NCI-H345 (cell line): Measurements from ENCODE around the gene C5orf46.
"Not testable (repeated sequence)": the region's sequence is repeated elsewhere in the genome, so short reads cannot be mapped to it uniquely, and the experiment has no call there.

Source experiments
- DNase-seq: peaks from one replicate; lab custom pipeline; 2025; lab: John Stamatoyannopoulos, UW

Gene C5orf46

DNA sequence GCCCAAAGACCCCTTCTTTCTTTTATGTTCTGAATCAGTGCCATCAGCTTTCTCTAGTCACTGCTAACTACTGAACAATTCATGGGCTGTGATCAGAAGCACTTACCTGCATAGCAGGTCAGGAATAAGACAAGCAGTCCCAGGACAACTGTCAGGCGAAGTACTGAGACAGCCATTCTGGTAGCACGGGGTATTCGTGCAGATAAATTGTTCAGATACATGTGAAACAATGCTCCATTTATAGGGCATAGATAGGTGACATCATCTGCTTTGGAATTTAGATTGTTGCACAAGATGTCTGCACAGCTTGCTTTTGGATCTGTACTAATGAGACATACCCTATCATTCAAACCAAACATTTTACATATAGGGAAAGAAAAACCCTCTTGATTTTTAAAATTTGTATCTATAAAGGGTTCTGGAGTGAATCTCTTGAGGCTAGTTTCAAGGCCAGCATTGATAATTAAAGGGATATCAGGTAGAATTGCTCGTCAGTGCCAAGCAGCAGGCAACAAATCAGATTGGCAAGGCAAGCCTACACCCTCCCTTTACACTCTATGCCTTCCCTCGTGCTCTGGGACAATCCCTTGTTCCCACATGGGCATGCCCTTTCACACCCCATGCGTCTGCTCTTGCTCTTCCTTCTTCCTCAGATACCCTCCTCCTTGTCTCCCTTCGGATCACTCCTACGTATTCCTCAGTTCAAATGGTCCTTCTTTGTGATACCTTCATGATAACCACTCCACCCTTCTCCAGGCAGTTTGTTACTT is at the start of gene C5orf46:
C5orf46 (minus strand) TSS at position 213 of the 770 bp plus-strand sequence; CDS start at position 176, 37 bp downstream.
- DNase-seq: no peak

- DNase-seq: no peak
Measured at GRCh38 chr5:147954971-147955370, 48.6 kb upstream of the C5orf46 start.

DNA sequence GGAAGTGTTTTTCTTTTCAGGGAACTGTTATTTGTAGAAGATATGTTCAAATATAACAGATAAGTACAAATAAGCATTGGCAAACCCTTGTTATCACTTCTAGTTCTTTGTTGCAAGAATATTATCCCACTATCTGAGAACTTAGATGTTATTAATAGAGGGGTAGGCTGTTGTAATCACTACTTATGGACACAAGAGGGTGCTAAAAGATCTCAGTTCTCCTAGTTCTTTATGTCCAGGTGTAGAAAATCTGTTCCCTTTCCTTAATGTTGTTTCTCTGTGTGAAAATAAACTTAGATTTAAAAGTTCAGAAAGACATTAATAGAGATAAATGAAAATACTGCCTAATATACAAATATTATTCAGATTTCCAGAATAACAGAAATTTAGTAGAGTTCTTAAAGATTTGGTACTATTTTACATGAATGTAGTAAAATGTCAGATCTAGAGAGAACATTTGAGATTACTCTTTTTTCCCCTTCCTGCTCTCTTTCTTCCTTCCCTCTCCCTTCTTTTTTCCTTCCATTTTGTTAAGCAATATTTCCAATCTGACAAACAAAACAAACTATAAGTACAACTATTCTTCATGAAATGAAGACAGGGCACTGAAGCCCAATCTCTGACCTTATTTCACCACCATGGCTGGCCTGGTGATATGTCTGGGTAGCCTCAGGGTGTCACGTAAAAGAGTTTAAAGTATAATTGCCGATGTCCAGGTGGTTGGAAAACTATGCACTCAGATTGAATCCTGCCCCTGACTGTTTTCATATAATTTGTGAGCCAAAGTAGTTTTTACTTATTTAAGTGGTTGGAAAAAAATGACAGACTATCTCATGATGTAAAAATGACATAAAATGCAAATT is 43.6 kb upstream of the C5orf46 start:
- DNase-seq: peak; percentile 56

DNA sequence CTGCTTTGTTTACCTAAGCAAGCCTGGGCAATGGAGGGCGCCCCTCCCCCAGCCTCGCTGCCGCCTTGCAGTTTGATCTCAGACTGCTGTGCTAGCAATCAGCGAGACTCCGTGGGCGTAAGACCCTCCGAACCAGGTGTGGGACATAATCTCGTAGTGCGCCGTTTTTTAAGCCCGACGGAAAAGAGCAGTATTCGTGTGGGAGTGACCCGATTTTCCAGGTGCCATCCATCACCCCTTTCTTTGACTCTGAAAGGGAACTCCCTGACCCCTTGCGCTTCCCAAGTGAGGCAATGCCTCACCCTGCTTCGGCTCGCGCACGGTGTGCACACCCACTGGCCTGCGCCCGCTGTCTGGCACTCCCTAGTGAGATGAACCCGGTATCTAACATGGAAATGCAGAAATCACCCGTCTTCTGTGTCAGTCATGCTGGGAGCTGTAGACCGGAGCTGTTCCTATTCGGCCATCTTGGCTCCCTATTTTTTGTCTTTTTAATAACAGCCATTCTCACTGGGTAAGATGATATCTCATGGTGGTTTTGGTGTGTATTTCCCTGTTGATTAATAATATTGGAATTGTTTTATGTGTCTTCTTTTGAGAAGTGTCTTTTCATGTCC is 40.4 kb upstream of the C5orf46 start:
- DNase-seq: not testable (repeated sequence)

GRCh38 chr5:147939431-147940114 is 33.2 kb upstream of the C5orf46 start:
- peak; percentile 16 for DNase-seq

- peak; percentile 35 for DNase-seq
Measured at GRCh38 chr5:147935032-147935431, 28.7 kb upstream of the C5orf46 start.

DNA sequence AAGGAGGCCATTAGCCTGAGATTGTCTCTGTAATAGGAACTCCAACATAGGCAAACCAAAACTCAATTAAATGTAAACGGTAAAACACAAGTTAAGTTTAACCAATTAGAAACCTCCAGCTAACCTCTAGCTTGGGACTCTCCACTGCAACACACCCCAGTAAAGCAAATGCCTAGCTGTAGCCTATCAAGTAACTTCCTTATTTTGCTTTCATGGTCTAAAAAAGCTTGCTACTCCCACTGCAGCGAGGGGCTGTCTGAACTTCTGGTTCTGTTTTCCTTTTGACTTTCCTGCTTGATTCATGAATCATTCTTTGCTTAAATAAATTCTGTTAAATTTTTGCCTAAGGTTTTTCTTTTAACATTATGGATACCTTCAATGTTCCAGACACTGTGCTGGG is 24.4 kb upstream of the C5orf46 start:
- no peak for DNase-seq

GRCh38 chr5:147927901-147928300 is 21.6 kb upstream of the C5orf46 start:
- no peak for DNase-seq

- DNase-seq: no peak
Measured at GRCh38 chr5:147925020-147925419, 18.7 kb upstream of the C5orf46 start.

DNA sequence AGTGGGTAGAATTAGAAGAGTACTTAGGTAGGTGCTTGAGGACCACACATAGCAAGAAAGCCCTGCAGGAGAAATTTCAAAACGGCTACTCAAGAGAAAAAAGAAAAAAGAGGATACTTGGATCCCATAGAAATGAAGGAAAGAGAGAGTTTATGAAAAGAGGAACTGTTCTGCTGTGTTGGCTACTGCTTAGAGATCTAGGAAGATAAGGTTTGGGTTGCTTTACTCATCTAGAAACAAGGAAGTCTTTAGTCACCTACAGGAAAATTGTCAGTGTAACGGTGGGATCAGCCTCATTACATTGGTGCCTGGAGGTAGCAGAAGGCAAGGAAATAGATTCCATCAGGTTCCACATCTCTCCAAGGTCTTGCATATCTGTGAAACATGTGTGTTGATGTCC is 14.8 kb upstream of the C5orf46 start:
- no peak for DNase-seq

DNA sequence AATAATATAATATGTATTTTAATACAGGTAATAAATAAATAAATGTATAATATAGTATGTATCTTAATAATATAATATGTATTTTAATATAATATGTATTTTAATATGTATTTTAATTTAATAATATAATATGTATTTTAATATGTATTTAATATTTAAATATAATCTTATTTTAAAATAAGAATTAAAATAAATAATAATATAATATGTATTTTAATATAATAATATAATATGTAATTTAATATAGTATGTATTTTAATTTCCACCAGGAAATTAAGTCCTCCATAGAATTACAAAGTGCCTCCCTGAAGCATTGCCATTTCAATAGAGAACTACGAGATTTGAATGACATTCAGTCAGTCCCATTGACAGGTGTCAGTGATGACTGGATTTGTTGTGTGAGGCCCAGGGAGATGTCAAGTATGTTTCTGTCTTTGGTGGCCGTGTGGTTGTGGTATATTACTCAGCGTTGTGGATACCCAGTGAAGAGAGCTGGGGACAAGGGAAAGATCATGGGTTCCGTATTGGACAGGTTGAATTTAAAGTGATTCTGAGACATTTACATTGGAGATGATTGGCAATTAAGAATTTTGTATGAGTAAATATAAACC is 14.2 kb upstream of the C5orf46 start:
- no peak for DNase-seq

DNA sequence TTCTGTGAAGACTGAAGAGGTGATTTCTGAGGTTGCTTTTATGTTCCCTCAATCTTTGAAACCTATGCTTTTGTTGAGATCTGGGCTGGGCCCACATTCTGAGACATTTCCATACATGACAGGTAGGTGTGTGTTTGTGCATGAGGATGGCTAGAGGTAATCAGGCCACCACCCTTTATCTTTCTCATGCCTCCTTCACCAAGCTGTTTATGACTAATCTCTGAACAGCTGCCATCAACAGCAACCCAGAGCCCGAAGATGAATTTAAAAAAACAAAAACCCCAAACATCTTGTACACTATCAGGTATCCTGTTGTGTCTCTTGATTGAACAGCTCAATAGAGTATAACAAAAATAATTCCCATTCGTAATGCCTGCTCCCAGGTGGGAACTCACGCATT is 12.6 kb upstream of the C5orf46 start:
- no peak for DNase-seq

GRCh38 chr5:147918101-147918685 is 11.9 kb upstream of the C5orf46 start:
- DNase-seq: no peak

GRCh38 chr5:147913786-147914185 is 7.4 kb upstream of the C5orf46 start:
- no peak for DNase-seq

DNA sequence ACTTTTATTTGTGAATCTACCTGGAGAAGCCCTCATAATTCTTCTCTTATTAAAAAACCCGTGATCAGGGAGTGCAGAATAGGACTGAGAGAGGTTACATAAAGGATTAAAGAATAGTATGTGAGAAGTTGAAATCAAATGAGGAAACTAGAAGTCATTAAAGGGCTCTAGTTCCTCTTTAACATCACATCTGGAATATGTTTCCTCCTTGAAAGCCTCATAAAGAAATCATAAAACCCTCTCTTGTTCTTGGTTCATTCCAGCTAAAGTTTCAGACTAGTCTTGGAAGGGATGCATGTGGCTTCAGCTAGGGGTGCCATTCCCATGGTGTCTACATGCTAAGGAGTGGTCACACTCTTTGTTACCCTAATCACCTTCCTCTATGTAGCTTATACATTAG is 5.7 kb upstream of the C5orf46 start:
- DNase-seq: no peak

GRCh38 chr5:147911427-147911826 is 5.1 kb upstream of the C5orf46 start:
- DNase-seq: no peak

DNA sequence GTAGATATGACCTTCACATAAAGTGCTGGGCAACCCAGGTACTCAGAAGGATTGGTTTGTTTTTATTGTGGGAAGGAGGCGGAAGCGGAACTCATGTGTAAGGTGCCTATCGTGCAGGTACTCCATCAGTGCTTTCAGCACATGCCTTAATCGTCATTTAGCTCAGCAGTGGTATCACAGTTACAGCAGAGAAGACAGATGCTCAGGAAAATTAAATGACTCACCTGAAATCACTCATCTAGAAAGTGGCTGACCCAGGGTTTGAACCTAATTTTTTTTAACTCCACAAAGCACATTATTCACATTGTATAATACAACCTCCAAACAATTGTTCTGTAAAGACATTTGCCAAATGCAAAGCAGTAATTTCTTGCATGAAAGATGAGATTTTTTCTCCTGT is 2.2 kb downstream of the C5orf46 start:
- DNase-seq: no peak

DNA sequence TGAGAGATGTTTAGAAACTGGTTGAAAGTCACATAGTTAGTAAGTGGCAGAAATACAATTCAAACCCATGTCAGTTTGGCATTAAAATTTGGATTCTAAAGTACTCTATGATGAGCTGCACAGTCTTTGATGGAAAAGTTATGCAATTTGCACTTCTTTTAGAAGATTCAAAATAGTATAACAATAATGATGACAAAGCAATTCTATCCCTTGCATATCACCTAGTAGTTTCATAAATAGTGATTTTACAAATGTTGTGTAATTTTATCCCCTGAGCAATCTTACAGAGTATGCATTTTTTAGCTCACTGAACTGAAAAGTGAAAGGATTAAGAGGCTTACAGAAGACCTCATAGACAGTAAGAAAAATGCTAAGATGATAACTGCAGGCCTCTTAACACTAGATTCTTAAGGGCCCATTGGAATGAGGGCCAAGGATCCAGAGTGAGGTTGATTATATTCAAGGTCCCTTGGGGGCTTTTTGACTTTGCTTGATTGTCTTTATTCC is 3.7 kb downstream of the C5orf46 start:
- no peak for DNase-seq

GRCh38 chr5:147901599-147902039 is 4.7 kb downstream of the C5orf46 start:
- DNase-seq: no peak

DNA sequence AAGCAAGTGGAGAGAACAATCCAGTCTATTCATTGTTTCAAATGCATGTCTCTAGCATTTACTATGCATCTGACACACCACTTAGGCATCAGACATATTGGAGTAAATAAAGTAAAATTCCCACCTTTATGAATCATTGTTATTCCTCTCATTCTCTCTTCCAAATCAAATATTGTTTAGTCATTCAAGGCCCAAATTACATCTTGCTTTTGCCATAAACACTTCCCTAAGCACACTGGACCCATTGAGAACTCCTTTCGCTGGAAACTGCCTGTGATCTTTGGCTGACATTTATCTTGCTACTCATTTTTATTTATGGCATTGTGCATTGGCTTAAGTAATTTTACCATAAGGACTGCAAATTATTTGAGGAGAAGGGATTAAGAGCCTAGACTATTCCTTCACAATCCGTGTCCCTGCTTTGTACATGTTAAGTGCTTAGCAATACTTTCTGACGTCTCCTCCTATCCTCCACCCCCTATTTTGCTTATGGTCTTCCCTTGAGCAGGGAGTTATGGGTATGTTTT is 7.4 kb downstream of the C5orf46 start:
- no peak for DNase-seq

DNA sequence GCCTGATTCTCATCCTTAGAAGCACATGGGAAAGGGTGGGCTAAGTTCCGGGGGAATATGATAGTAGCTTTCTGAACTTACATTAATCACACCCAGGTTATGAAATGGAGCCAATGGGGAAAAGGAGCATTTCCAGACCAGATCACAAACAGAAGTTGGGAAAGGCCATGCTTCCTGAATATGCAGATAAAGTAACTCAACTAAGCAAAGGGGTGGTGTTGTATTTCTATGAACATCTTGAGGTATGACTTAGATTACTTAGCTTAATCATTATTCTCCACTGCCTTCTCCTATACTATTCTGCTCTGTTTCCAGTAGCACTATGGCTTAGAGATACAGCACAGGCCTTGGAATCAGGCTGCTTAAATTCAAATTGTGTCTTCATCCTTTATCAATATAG is 10.5 kb downstream of the C5orf46 start:
- DNase-seq: no peak
